HEK293T (cell line): ENCODE measurements around the gene SIK3.

Source experiments
- CTCF ChIA-PET: fragments of 350-600 bp; formaldehyde crosslinking; extraction: SDS; loops from one replicate; lab custom pipeline; 2021; ENCODE audit warnings: antibody characterized with exemption, inconsistent platforms; lab: Yijun Ruan, JAX
- POLR2A ChIA-PET: fragments of 350-600 bp; formaldehyde crosslinking; extraction: SDS; loops from one replicate; lab custom pipeline; 2020; ENCODE audit warnings: antibody characterized with exemption, inconsistent platforms; lab: Yijun Ruan, JAX
- DNase-seq: peaks from one replicate; pipeline ENCODE4 v3.0.0; 2012; ENCODE audit warnings: mixed read lengths; ENCODE audit errors: extremely low spot score
- ARNT ChIP-seq: fragments of 450-650 bp; IDR thresholded peaks from 2 replicates; pipeline ENCODE4 v1.6.1; 2017; ENCODE audit warnings: mild to moderate bottlenecking
- BHLHE40 ChIP-seq: fragments of 450-650 bp; IDR thresholded peaks from 2 replicates; pipeline ENCODE4 v1.6.1; 2016; ENCODE audit warnings: mild to moderate bottlenecking, moderate library complexity, borderline replicate concordance
- CTBP1 ChIP-seq: fragments of 450-650 bp; IDR thresholded peaks from 2 replicates; pipeline ENCODE4 v1.6.1; 2016; ENCODE audit warnings: borderline replicate concordance
- ELF4 ChIP-seq: fragments of 450-650 bp; IDR thresholded peaks from 2 replicates; pipeline ENCODE4 v1.6.1; 2017; ENCODE audit warnings: antibody characterized with exemption
- FOXA1 ChIP-seq: fragments of 450-650 bp; IDR thresholded peaks from 2 replicates; pipeline ENCODE4 v1.6.1; 2016; ENCODE audit warnings: mild to moderate bottlenecking
- FOXK2 ChIP-seq: fragments of 450-650 bp; IDR thresholded peaks from 2 replicates; pipeline ENCODE4 v1.6.1; 2016; ENCODE audit warnings: mild to moderate bottlenecking
- FOXM1 ChIP-seq: fragments of 450-650 bp; IDR thresholded peaks from 2 replicates; pipeline ENCODE4 v1.6.1; 2017; ENCODE audit warnings: mild to moderate bottlenecking, borderline replicate concordance
- HDGF ChIP-seq: fragments of 450-650 bp; IDR thresholded peaks from 2 replicates; pipeline ENCODE4 v1.6.1; 2017; ENCODE audit warnings: antibody characterized with exemption, borderline replicate concordance
- L3MBTL2 ChIP-seq: fragments of 450-650 bp; conservative IDR thresholded peaks from 2 replicates; pipeline ENCODE4 v1.6.1; 2016; ENCODE audit warnings: mild to moderate bottlenecking
- LEF1 ChIP-seq: fragments of 450-650 bp; IDR thresholded peaks from 2 replicates; pipeline ENCODE4 v1.6.1; 2017; ENCODE audit warnings: mild to moderate bottlenecking, borderline replicate concordance
- NFRKB ChIP-seq: fragments of 450-650 bp; IDR thresholded peaks from 2 replicates; pipeline ENCODE4 v1.6.1; 2016; ENCODE audit warnings: mild to moderate bottlenecking, moderate library complexity
- SP1 ChIP-seq: fragments of 450-650 bp; IDR thresholded peaks from 2 replicates; pipeline ENCODE4 v1.6.1; 2017
- SUZ12 ChIP-seq: fragments of 450-650 bp; IDR thresholded peaks from 2 replicates; pipeline ENCODE4 v1.6.1; 2016; ENCODE audit warnings: mild to moderate bottlenecking
- TARDBP ChIP-seq: fragments of 450-650 bp; IDR thresholded peaks from 2 replicates; pipeline ENCODE4 v1.6.1; 2016
- ZNF384 ChIP-seq: fragments of 450-650 bp; IDR thresholded peaks from 2 replicates; pipeline ENCODE4 v1.6.1; 2016
- TF ChIP-seq, protein P1 (sequence below): fragments of 450-650 bp; IDR thresholded peaks from 2 replicates; pipeline ENCODE4 v1.6.1; 2016

SIK3 gene

GRCh38 chr11:116864531-116864930 lies 233.7 kb downstream of the SIK3 start:
- POLR2A ChIA-PET: no interaction called here
- TF ChIP-seq, protein P1, sequence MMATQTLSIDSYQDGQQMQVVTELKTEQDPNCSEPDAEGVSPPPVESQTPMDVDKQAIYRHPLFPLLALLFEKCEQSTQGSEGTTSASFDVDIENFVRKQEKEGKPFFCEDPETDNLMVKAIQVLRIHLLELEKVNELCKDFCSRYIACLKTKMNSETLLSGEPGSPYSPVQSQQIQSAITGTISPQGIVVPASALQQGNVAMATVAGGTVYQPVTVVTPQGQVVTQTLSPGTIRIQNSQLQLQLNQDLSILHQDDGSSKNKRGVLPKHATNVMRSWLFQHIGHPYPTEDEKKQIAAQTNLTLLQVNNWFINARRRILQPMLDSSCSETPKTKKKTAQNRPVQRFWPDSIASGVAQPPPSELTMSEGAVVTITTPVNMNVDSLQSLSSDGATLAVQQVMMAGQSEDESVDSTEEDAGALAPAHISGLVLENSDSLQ: no peak
- TF ChIP-seq FOXK2: no peak
- CTCF ChIA-PET: no interaction called here
- DNase-seq: no peak

- CTCF ChIA-PET: interaction anchor here (0.6 kb wide), 1 partner anchor 243 kb away, joined by 3 read pairs; no protein-coding TSS in a partner anchor
- POLR2A ChIA-PET: no interaction called here
- TF ChIP-seq TARDBP: no peak
- no peak for DNase-seq
These were observed 235.3 kb downstream of the SIK3 start for GRCh38 chr11:116862951-116863350.

GRCh38 chr11:116862185-116862584 lies 236.0 kb downstream of the SIK3 start:
- DNase-seq: no peak
- ChIA-PET CTCF (no interaction called here), POLR2A (no interaction called here)
- TF ChIP-seq ZNF384: no peak

DNA sequence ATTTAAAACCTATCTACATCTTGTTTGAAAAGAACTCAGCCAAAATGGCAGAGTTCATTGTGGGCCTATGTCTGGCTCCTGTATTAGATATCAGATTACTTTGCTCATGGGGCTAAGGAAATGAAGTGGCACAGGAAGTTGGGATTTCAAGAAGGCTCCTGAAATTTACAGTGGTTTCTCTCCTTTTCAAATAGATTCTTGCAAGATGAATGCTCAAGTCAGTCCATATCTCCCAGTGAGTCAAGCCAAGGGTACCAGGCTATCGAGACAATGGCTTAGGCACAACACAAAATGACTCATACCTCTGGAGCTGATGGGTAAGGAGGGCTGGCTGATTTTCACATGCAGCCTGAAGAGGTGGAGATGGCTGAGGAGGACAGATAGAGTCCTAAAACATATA lies 236.7 kb downstream of the SIK3 start:
- TF ChIP-seq ELF4 (no peak), FOXK2 (no peak), CTBP1 (no peak), BHLHE40 (no peak), HDGF (no peak), L3MBTL2 (no peak), TARDBP (no peak)
- TF ChIP-seq, protein P1: no peak
- POLR2A ChIA-PET: no interaction called here
- no peak for DNase-seq
- CTCF ChIA-PET: no interaction called here

DNA sequence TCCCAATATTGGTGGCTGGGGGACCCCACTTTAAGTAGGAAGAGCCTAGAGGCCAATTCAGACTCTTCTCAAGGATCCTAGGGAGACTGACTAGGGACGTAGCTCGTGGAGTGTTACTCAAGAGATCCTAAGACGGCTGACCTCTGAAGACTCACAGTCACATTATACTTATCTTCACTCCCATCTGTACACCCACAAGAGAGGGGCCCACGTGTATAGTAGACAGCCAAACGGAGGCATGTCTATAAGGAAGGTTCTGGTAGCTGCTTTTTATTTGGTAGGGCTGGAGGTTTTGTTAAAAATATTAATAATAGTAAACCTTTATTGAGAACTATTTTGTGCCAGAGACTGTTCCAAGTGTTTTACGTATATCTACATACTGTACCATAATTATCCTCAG lies 237.9 kb downstream of the SIK3 start:
- POLR2A ChIA-PET: no interaction called here
- CTCF ChIA-PET: interaction anchor here (0.7 kb wide), 1 partner anchor 29 kb away, joined by 4 read pairs; no protein-coding TSS in a partner anchor
- DNase-seq: no peak
- TF ChIP-seq CTBP1 (no peak), SUZ12 (no peak), TARDBP (no peak), LEF1 (no peak), BHLHE40 (no peak), FOXK2 (no peak)
- TF ChIP-seq, protein P1: no peak

DNA sequence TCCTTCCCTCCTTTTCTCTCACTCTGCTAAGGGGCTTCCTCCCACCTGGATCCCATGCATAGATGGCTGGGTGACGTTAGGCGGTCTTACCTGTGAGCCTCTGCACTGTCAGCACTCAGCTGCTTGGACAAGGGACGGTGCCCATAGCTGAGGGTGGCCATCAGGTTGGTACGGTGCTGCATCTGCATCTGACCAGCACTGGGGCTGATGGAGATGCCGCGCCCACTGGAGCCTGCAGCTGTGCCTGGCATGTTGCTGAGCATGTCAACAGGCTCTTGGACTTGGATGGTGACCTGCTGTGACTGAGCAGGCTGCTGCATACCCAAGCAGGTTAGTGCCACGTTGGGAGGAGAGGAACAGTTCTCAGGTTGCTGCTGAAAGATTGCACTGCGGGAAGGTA lies 239.1 kb downstream of the SIK3 start:
- no peak for DNase-seq
- ChIA-PET POLR2A (no interaction called here), CTCF (no interaction called here)
- TF ChIP-seq FOXA1: no peak
- no peak for TF ChIP-seq FOXK2
- no peak for TF ChIP-seq HDGF

- POLR2A ChIA-PET: no interaction called here
- TF ChIP-seq ELF4 (no peak), CTBP1 (no peak), NFRKB (no peak), HDGF (no peak), LEF1 (no peak), SP1 (no peak), ZNF384 (no peak), ARNT (no peak), FOXK2 (no peak), TARDBP (no peak)
- TF ChIP-seq, protein P1: no peak
- DNase-seq: no peak
- CTCF ChIA-PET: no interaction called here
These were observed 240.3 kb downstream of the SIK3 start for GRCh38 chr11:116857936-116858335.

- TF ChIP-seq BHLHE40 (no peak), SP1 (no peak), FOXA1 (no peak), FOXK2 (no peak), SUZ12 (no peak), ELF4 (no peak), TARDBP (no peak), ARNT (no peak), HDGF (no peak), L3MBTL2 (no peak), NFRKB (no peak), ZNF384 (no peak), CTBP1 (no peak), FOXM1 (no peak)
- TF ChIP-seq, protein P1: no peak
- no peak for DNase-seq
- POLR2A ChIA-PET: no interaction called here
- CTCF ChIA-PET: no interaction called here
These were observed 240.9 kb downstream of the SIK3 start for GRCh38 chr11:116857316-116857715.
